ENCODE data around the gene CDH26. TPM values are rescaled to one million over a fixed set of nuclear protein-coding genes. Genes with fewer than 3 reads are reported as not detected.
A peak's percentile ranks its signal among the peaks of the same experiment; 100 is the strongest.

CDH26 gene
- total RNA-seq = 1 to 10 TPM; 1.8 TPM

- no peaks in the 10 kb centered on the region for H3K9me3 Mint-ChIP-seq
- ATAC-seq = no peak
- no peaks in the 10 kb centered on the region for H3K36me3 Mint-ChIP-seq
- no peak within 1 kb of the TSS for H3K27ac Mint-ChIP-seq
- H3K4me3 Mint-ChIP-seq = no peak within 1 kb of the TSS
- H3K4me1 Mint-ChIP-seq (ENCODE audit: low read depth in 2 of 2) = no peaks in the 10 kb centered on the region
- no peak for DNase-seq (ENCODE audit: low spot score)
- no peaks in the 10 kb centered on the region for H3K27me3 Mint-ChIP-seq
These were observed at the start of gene CDH26 for GRCh38 chr20:59958123-59958522. Gene CDH26 (plus strand): TSS chr20:59958423. CDS start chr20:59958727, 304 bp downstream.

- H3K27ac Mint-ChIP-seq = no peak overlapping the region
- H3K27me3 Mint-ChIP-seq = peaks cover 0 to 2% of the 10 kb centered on the region in 2 donors
- no peaks in the 10 kb centered on the region for H3K36me3 Mint-ChIP-seq
- H3K4me3 Mint-ChIP-seq = no peak overlapping the region
- DNase-seq (ENCODE audit: low spot score) (no peak), ATAC-seq (no peak)
- no peaks in the 10 kb centered on the region for H3K4me1 Mint-ChIP-seq (ENCODE audit: low read depth in 2 of 2)
- no peaks in the 10 kb centered on the region for H3K9me3 Mint-ChIP-seq
These were observed 49.4 kb upstream of the CDH26 start for GRCh38 chr20:59908855-59909254.

GRCh38 chr20:59911041-59911440, 47.2 kb upstream of the CDH26 start:
- H3K27ac Mint-ChIP-seq = no peak overlapping the region
- ATAC-seq (no peak), DNase-seq (ENCODE audit: low spot score) (no peak)
- H3K4me3 Mint-ChIP-seq = no peak overlapping the region
- H3K4me1 Mint-ChIP-seq (ENCODE audit: low read depth in 2 of 2) = no peaks in the 10 kb centered on the region
- H3K27me3 Mint-ChIP-seq = no peaks in the 10 kb centered on the region
- no peaks in the 10 kb centered on the region for H3K9me3 Mint-ChIP-seq
- no peaks in the 10 kb centered on the region for H3K36me3 Mint-ChIP-seq

GRCh38 chr20:59912609-59913008, 45.6 kb upstream of the CDH26 start:
- Mint-ChIP-seq H3K27me3 (no peaks in the 10 kb centered on the region), H3K4me3 (no peak overlapping the region), H3K9me3 (no peaks in the 10 kb centered on the region), H3K36me3 (no peaks in the 10 kb centered on the region), H3K27ac (no peak overlapping the region), H3K4me1 (ENCODE audit: low read depth in 2 of 2) (no peaks in the 10 kb centered on the region)
- DNase-seq (ENCODE audit: low spot score) = no peak
- no peak for ATAC-seq

- H3K4me3 Mint-ChIP-seq = no peak overlapping the region
- H3K27ac Mint-ChIP-seq = no peak overlapping the region
- no peaks in the 10 kb centered on the region for H3K9me3 Mint-ChIP-seq
- no peak for DNase-seq (ENCODE audit: low spot score)
- ATAC-seq = no peak
- H3K4me1 Mint-ChIP-seq (ENCODE audit: low read depth in 2 of 2) = no peaks in the 10 kb centered on the region
- no peaks in the 10 kb centered on the region for H3K36me3 Mint-ChIP-seq
- peaks cover 0 to 6% of the 10 kb centered on the region in 2 donors for H3K27me3 Mint-ChIP-seq
These were observed 37.3 kb upstream of the CDH26 start for GRCh38 chr20:59920944-59921343.

GRCh38 chr20:59923514-59923913, 34.7 kb upstream of the CDH26 start:
- ATAC-seq (no peak), DNase-seq (ENCODE audit: low spot score) (no peak)
- Mint-ChIP-seq H3K36me3 (no peaks in the 10 kb centered on the region), H3K4me1 (ENCODE audit: low read depth in 2 of 2) (no peaks in the 10 kb centered on the region), H3K27ac (no peak overlapping the region), H3K9me3 (no peaks in the 10 kb centered on the region), H3K27me3 (peaks cover 0 to 6% of the 10 kb centered on the region in 2 donors), H3K4me3 (no peak overlapping the region)

- H3K9me3 Mint-ChIP-seq = no peaks in the 10 kb centered on the region
- H3K27ac Mint-ChIP-seq = no peak overlapping the region
- DNase-seq (ENCODE audit: low spot score) (no peak), ATAC-seq (no peak)
- H3K27me3 Mint-ChIP-seq = peaks cover 0 to 10% of the 10 kb centered on the region in 2 donors
- no peaks in the 10 kb centered on the region for H3K4me1 Mint-ChIP-seq (ENCODE audit: low read depth in 2 of 2)
- no peak overlapping the region for H3K4me3 Mint-ChIP-seq
- no peaks in the 10 kb centered on the region for H3K36me3 Mint-ChIP-seq
These were observed 32.9 kb upstream of the CDH26 start for GRCh38 chr20:59925359-59925758.

- Mint-ChIP-seq H3K4me1 (ENCODE audit: low read depth in 2 of 2) (no peaks in the 10 kb centered on the region), H3K27me3 (peaks cover 0 to 10% of the 10 kb centered on the region in 2 donors), H3K36me3 (no peaks in the 10 kb centered on the region), H3K9me3 (no peaks in the 10 kb centered on the region), H3K27ac (no peak overlapping the region), H3K4me3 (no peak overlapping the region)
- DNase-seq (ENCODE audit: low spot score) = no peak
- no peak for ATAC-seq
These were observed 32.3 kb upstream of the CDH26 start for GRCh38 chr20:59925899-59926298.

- Mint-ChIP-seq H3K27ac (no peak overlapping the region), H3K36me3 (no peaks in the 10 kb centered on the region), H3K9me3 (no peaks in the 10 kb centered on the region), H3K27me3 (peaks cover 0 to 4% of the 10 kb centered on the region in 2 donors), H3K4me3 (peak overlapping the region; percentile 64), H3K4me1 (ENCODE audit: low read depth in 2 of 2) (peaks cover 0 to 3% of the 10 kb centered on the region in 2 donors)
- ATAC-seq (no peak), DNase-seq (ENCODE audit: low spot score) (no peak)
These were observed 26.5 kb upstream of the CDH26 start for GRCh38 chr20:59931511-59932312.

GRCh38 chr20:59932616-59933295, 25.5 kb upstream of the CDH26 start:
- ATAC-seq (no peak), DNase-seq (ENCODE audit: low spot score) (no peak)
- Mint-ChIP-seq H3K27ac (no peak overlapping the region), H3K27me3 (peaks cover 0 to 4% of the 10 kb centered on the region in 2 donors), H3K36me3 (no peaks in the 10 kb centered on the region), H3K4me3 (no peak overlapping the region), H3K4me1 (ENCODE audit: low read depth in 2 of 2) (peaks cover 6 to 8% of the 10 kb centered on the region in 2 donors), H3K9me3 (no peaks in the 10 kb centered on the region)

GRCh38 chr20:59933296-59933848, 24.9 kb upstream of the CDH26 start, which contains the start of gene SYCP2:
Gene SYCP2 (minus strand): TSS chr20:59933637. CDS start chr20:59922413, 11,224 bp downstream.
- no peak within 1 kb of the TSS for H3K27ac Mint-ChIP-seq
- peaks cover 11% of the 10 kb centered on the region in 2 donors for H3K4me1 Mint-ChIP-seq (ENCODE audit: low read depth in 2 of 2)
- DNase-seq (ENCODE audit: low spot score) (peak; percentile 67), ATAC-seq (peak; percentile 79 to 88)
- no peaks in the 10 kb centered on the region for H3K9me3 Mint-ChIP-seq
- no peaks in the 10 kb centered on the region for H3K36me3 Mint-ChIP-seq
- H3K4me3 Mint-ChIP-seq = peak within 1 kb of the TSS; percentile 75
- H3K27me3 Mint-ChIP-seq = peaks cover 0 to 4% of the 10 kb centered on the region in 2 donors

GRCh38 chr20:59933849-59934585, 24.2 kb upstream of the CDH26 start:
- Mint-ChIP-seq H3K27ac (no peak overlapping the region), H3K4me1 (ENCODE audit: low read depth in 2 of 2) (peaks cover 16 to 17% of the 10 kb centered on the region in 2 donors), H3K9me3 (no peaks in the 10 kb centered on the region), H3K4me3 (peak overlapping the region; percentile 75), H3K36me3 (no peaks in the 10 kb centered on the region), H3K27me3 (peaks cover 0 to 1% of the 10 kb centered on the region in 2 donors)
- DNase-seq (ENCODE audit: low spot score) (peak; percentile 87), ATAC-seq (peak; percentile 90 to 92)

GRCh38 chr20:59935457-59936185, 22.6 kb upstream of the CDH26 start:
- no peaks in the 10 kb centered on the region for H3K9me3 Mint-ChIP-seq
- no peak overlapping the region for H3K4me3 Mint-ChIP-seq
- H3K4me1 Mint-ChIP-seq (ENCODE audit: low read depth in 2 of 2) = peaks cover 17 to 19% of the 10 kb centered on the region in 2 donors
- H3K27me3 Mint-ChIP-seq = no peaks in the 10 kb centered on the region
- DNase-seq (ENCODE audit: low spot score) (no peak), ATAC-seq (no peak)
- H3K36me3 Mint-ChIP-seq = no peaks in the 10 kb centered on the region
- no peak overlapping the region for H3K27ac Mint-ChIP-seq

All from natural killer cell treated with Interleukin-12 subunit alpha and Interleukin-12 subunit beta and Interleukin-15 and Interleukin-18, amount 100 ng/mL, for 72 hours (primary cell).